Measurements from ENCODE around the gene PLAC8L1.

DNA sequence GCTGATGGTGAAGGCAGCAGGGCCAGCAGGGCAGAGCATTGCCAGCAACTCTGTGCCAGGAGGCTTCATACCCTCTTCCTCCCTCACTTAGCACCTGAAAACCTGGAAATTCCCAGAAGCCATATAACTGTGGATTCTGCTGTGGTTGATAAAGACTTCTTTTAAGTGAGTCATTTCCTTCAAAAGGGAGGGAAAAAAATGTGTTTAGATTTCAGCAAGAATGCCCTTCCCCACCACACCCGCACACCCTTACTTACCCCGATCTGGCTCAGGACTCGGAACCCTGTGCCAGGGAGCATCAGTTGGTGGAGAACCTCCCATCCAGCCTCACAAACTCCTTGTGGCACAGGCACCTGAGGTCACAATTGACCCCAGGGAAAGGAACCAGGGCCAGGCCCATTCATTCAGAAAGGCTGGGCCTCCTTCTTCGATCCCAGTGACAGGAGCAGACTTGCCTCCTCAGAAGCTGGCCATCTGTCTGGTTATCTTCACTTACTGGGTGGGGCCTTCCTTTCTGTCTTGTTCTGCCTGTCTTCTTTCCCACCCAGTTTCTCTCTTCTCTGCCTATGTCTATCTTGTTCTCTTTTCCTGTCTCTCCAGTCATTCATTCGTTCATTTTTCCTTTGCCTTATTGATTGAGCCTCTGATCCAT lies 62.6 kb downstream of the PLAC8L1 start:
- TF ChIP-seq TAF1 (IDR thresholded peaks at IDR 0.05; ENCODE audit: low read depth, low read length) (no peak), YY1 (IDR thresholded peaks at IDR 0.05; ENCODE audit: low read depth, low read length) (no peak), SP1 (IDR thresholded peaks at IDR 0.05; ENCODE audit: low read depth, low read length) (no peak), KDM5A (IDR thresholded peaks at IDR 0.05; ENCODE audit: low read length) (no peak), TEAD4 (IDR thresholded peaks at IDR 0.05; ENCODE audit: low read depth, low read length) (no peak), TAF7 (optimal IDR thresholded peaks at IDR 0.05; ENCODE audit: borderline replicate concordance, low read depth, low read length) (no peak), SP4 (IDR thresholded peaks at IDR 0.05; ENCODE audit: low read length) (no peak), POLR2AphosphoS5 (IDR thresholded peaks at IDR 0.05; ENCODE audit: low read depth, low read length) (no peak), EZH2 (IDR thresholded peaks at IDR 0.05; ENCODE audit: low read depth, low read length, severe bottlenecking) (no peak), POU5F1 (IDR thresholded peaks at IDR 0.05; ENCODE audit: low read depth, low read length) (no peak)
- TF ChIP-seq, protein P1, sequence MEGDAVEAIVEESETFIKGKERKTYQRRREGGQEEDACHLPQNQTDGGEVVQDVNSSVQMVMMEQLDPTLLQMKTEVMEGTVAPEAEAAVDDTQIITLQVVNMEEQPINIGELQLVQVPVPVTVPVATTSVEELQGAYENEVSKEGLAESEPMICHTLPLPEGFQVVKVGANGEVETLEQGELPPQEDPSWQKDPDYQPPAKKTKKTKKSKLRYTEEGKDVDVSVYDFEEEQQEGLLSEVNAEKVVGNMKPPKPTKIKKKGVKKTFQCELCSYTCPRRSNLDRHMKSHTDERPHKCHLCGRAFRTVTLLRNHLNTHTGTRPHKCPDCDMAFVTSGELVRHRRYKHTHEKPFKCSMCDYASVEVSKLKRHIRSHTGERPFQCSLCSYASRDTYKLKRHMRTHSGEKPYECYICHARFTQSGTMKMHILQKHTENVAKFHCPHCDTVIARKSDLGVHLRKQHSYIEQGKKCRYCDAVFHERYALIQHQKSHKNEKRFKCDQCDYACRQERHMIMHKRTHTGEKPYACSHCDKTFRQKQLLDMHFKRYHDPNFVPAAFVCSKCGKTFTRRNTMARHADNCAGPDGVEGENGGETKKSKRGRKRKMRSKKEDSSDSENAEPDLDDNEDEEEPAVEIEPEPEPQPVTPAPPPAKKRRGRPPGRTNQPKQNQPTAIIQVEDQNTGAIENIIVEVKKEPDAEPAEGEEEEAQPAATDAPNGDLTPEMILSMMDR (IDR thresholded peaks at IDR 0.05; ENCODE audit: control extremely low read depth in 1 of 3, insufficient read depth in 1 of 3, low read depth in 1 of 3, low read length in 3 of 3), result no peak

Measured in H1 (cell line).